Activated naive CD8-positive, alpha-beta T cell treated with anti-CD3 and anti-CD28 coated beads, Interleukin-2, amount 10 ng/mL, durations not matched to agents 7 days and 5 days (primary cell): Measurements from ENCODE around the gene GNE. TPM values are rescaled to one million over a fixed set of nuclear protein-coding genes. Genes with fewer than 3 reads are reported as not detected.
A peak's percentile ranks its signal among the peaks of the same experiment; 100 is the strongest.

Experiments
- ATAC-seq: fragments of 150-1000 bp; cut with Tn5 transposase; one replicate; pipeline ENCODE4 v1.10.0; 2021; ENCODE audit warnings: low read depth, moderate library complexity
- POLR2A ChIA-PET: fragments of 350-600 bp; sonication (Branson Sonifier 250); formaldehyde crosslinking; loops from one replicate; lab custom pipeline; 2021; ENCODE audit warnings: antibody characterized with exemption; lab: Charles Lee
- DNase-seq: peaks from one replicate; pipeline ENCODE4 v3.0.0; 2021
- H3K27ac Mint-ChIP-seq: one replicate; pipeline ENCODE4 v1.8.0; 2022; ENCODE audit warnings: mild to moderate bottlenecking, mixed read lengths
- H3K27me3 Mint-ChIP-seq: one replicate; pipeline ENCODE4 v1.8.0; 2022; ENCODE audit warnings: mild to moderate bottlenecking, moderate library complexity, mixed read lengths
- H3K36me3 Mint-ChIP-seq: one replicate; pipeline ENCODE4 v1.8.0; 2021; ENCODE audit warnings: mild to moderate bottlenecking, mixed read lengths
- H3K4me1 Mint-ChIP-seq: one replicate; pipeline ENCODE4 v1.8.0; 2021; ENCODE audit warnings: mixed read lengths
- H3K4me3 Mint-ChIP-seq: one replicate; pipeline ENCODE4 v1.8.0; 2022; ENCODE audit warnings: mild to moderate bottlenecking, moderate library complexity, mixed read lengths
- H3K9me3 Mint-ChIP-seq: one replicate; pipeline ENCODE4 v1.8.0; 2021; ENCODE audit warnings: mixed read lengths
- total RNA-seq, 2 experiments: library from RNA; stranded (reverse); gene quantifications; one replicate each; pipeline ENCODE4 v1.2.3, GENCODE V29; 2021

GNE gene
- total RNA-seq, 2 experiments from 2014 or later, result 16.3 to 17.1 TPM

GRCh38 chr9:36173861-36174260, 84.4 kb downstream of the GNE start:
- POLR2A ChIA-PET, result interaction anchor here (0.7 kb wide), 1 partner anchor 229 kb away, joined by 4 read pairs; no protein-coding TSS in a partner anchor
- no peaks in the 10 kb centered on the region for H3K9me3 Mint-ChIP-seq
- peaks cover 5% of the 10 kb centered on the region for H3K4me1 Mint-ChIP-seq
- no peak for ATAC-seq
- H3K4me3 Mint-ChIP-seq, result no peak overlapping the region
- H3K27ac Mint-ChIP-seq, result no peak overlapping the region
- DNase-seq, result no peak
- peaks cover 21% of the 10 kb centered on the region for H3K27me3 Mint-ChIP-seq
- H3K36me3 Mint-ChIP-seq, result no peaks in the 10 kb centered on the region

GRCh38 chr9:36170531-36170930, 87.7 kb downstream of the GNE start:
- no peak overlapping the region for H3K27ac Mint-ChIP-seq
- no peaks in the 10 kb centered on the region for H3K36me3 Mint-ChIP-seq
- H3K9me3 Mint-ChIP-seq, result no peaks in the 10 kb centered on the region
- peaks cover 36% of the 10 kb centered on the region for H3K27me3 Mint-ChIP-seq
- POLR2A ChIA-PET, result no interaction called here
- no peak overlapping the region for H3K4me3 Mint-ChIP-seq
- H3K4me1 Mint-ChIP-seq, result peaks cover 6% of the 10 kb centered on the region
- ATAC-seq (no peak), DNase-seq (no peak)

GRCh38 chr9:36169708-36170107, 88.5 kb downstream of the GNE start:
- Mint-ChIP-seq H3K4me3 (no peak overlapping the region), H3K9me3 (no peaks in the 10 kb centered on the region), H3K36me3 (no peaks in the 10 kb centered on the region), H3K27ac (no peak overlapping the region), H3K4me1 (peaks cover 6% of the 10 kb centered on the region), H3K27me3 (peaks cover 36% of the 10 kb centered on the region)
- DNase-seq, result no peak
- POLR2A ChIA-PET, result interaction anchor here (0.5 kb wide), 1 partner anchor 27 kb away, joined by 4 read pairs; no protein-coding TSS in a partner anchor
- ATAC-seq, result no peak

GRCh38 chr9:36169166-36169565, 89.1 kb downstream of the GNE start, which contains the start of gene CCIN:
Gene CCIN (plus strand): TSS chr9:36169388. CDS start chr9:36169503, 115 bp downstream.
- H3K4me1 Mint-ChIP-seq, result peaks cover 4% of the 10 kb centered on the region
- H3K4me3 Mint-ChIP-seq, result no peak within 1 kb of the TSS
- ATAC-seq, result no peak
- no peaks in the 10 kb centered on the region for H3K36me3 Mint-ChIP-seq
- DNase-seq, result no peak
- H3K27ac Mint-ChIP-seq, result no peak within 1 kb of the TSS
- H3K27me3 Mint-ChIP-seq, result peaks cover 36% of the 10 kb centered on the region
- POLR2A ChIA-PET, result interaction anchor here (0.9 kb wide), 1 partner anchor 32 kb away, joined by 3 read pairs; the partner anchor contains the start of gene GLIPR2
- no peaks in the 10 kb centered on the region for H3K9me3 Mint-ChIP-seq

GRCh38 chr9:36166168-36166927, 91.9 kb downstream of the GNE start:
- peak; percentile 94 for ATAC-seq
- Mint-ChIP-seq H3K27me3 (peaks cover 28% of the 10 kb centered on the region), H3K27ac (peak overlapping the region; percentile 68)

GRCh38 chr9:36165826-36166167, 92.5 kb downstream of the GNE start:
- peaks cover 12% of the 10 kb centered on the region for H3K36me3 Mint-ChIP-seq
- ATAC-seq (no peak), DNase-seq (no peak)
- H3K9me3 Mint-ChIP-seq, result no peaks in the 10 kb centered on the region
- H3K4me1 Mint-ChIP-seq, result peaks cover 4% of the 10 kb centered on the region
- H3K4me3 Mint-ChIP-seq, result no peak overlapping the region
- peak overlapping the region; percentile 24 for H3K27ac Mint-ChIP-seq
- POLR2A ChIA-PET, result interaction anchor here (0.7 to 1.9 kb wide), 5 partner anchors 13 to 65 kb away, joined by 6 to 8 read pairs (median 8); no protein-coding TSS in a partner anchor
- peaks cover 23% of the 10 kb centered on the region for H3K27me3 Mint-ChIP-seq

More at GRCh38 chr9:36166168-36166927, 91.9 kb downstream of the GNE start:
- peaks cover 10% of the 10 kb centered on the region for H3K36me3 Mint-ChIP-seq
- peak overlapping the region; percentile 76 for H3K4me3 Mint-ChIP-seq
- H3K4me1 Mint-ChIP-seq, result peaks cover 4% of the 10 kb centered on the region
- H3K9me3 Mint-ChIP-seq, result no peaks in the 10 kb centered on the region
- POLR2A ChIA-PET, result interaction anchor here (0.6 to 1.6 kb wide), 5 partner anchors 10 to 65 kb away, joined by 3 to 10 read pairs (median 8); no protein-coding TSS in a partner anchor
- peak; percentile 95 for DNase-seq

- POLR2A ChIA-PET, result interaction anchor here (0.7 to 2.2 kb wide), 6 partner anchors 13 to 62 kb away, joined by 3 to 11 read pairs (median 6); partner anchors contain the start of gene GLIPR2
- Mint-ChIP-seq H3K27me3 (peaks cover 23% of the 10 kb centered on the region), H3K4me3 (peak overlapping the region; percentile 17), H3K27ac (no peak overlapping the region), H3K4me1 (peaks cover 4% of the 10 kb centered on the region), H3K9me3 (no peaks in the 10 kb centered on the region), H3K36me3 (peaks cover 16% of the 10 kb centered on the region)
- ATAC-seq (no peak), DNase-seq (no peak)
Measured at GRCh38 chr9:36164989-36165388, 93.3 kb downstream of the GNE start.

Other genes starting within 250 kb of the GNE start
- gene RECK, start 221.5 kb downstream of the GNE start, total RNA-seq, result 1 to 10 TPM; 8.8 to 9.3 TPM
- 10 to 100 TPM; 56.5 to 58.1 TPM for gene GLIPR2, start 121.7 kb downstream of the GNE start, total RNA-seq
- under 1 TPM; 0.14 to 0.26 TPM for gene CCIN, start 89.1 kb downstream of the GNE start, total RNA-seq
- 100 to 1,000 TPM; 119 to 123 TPM for gene CLTA, start 67.5 kb downstream of the GNE start, total RNA-seq
- gene RNF38, start 141.8 kb upstream of the GNE start, total RNA-seq, result 10 to 100 TPM; 54.5 to 55.5 TPM